ENCODE results near the gene DNMT3A.

The DNMT3A gene

GRCh38 chr2:25256488-25256875, 85.2 kb downstream of the DNMT3A start:
- DNase-seq (ENCODE audit: low read depth), result no peak

- no peak for DNase-seq (ENCODE audit: low read depth)
Measured at GRCh38 chr2:25255745-25256487, 85.8 kb downstream of the DNMT3A start.

GRCh38 chr2:25254961-25255360, 86.8 kb downstream of the DNMT3A start:
- no peak for DNase-seq (ENCODE audit: low read depth)

- no peak for DNase-seq (ENCODE audit: low read depth)
Measured at GRCh38 chr2:25253153-25253626, 88.5 kb downstream of the DNMT3A start.

- no peak for DNase-seq (ENCODE audit: low read depth)
Measured at GRCh38 chr2:25252291-25253152, 89.2 kb downstream of the DNMT3A start.

- no peak for DNase-seq (ENCODE audit: low read depth)
Measured at GRCh38 chr2:25251422-25252273, 90.1 kb downstream of the DNMT3A start.

- DNase-seq (ENCODE audit: low read depth), result no peak
Measured at GRCh38 chr2:25251071-25251421, 90.7 kb downstream of the DNMT3A start.

- no peak for DNase-seq (ENCODE audit: low read depth)
Measured at GRCh38 chr2:25250331-25251070, 91.2 kb downstream of the DNMT3A start.

- no peak for DNase-seq (ENCODE audit: low read depth)
Measured at GRCh38 chr2:25249785-25250184, 91.9 kb downstream of the DNMT3A start.

- DNase-seq (ENCODE audit: low read depth), result no peak
Measured at GRCh38 chr2:25247792-25248512, 93.8 kb downstream of the DNMT3A start.

GRCh38 chr2:25246558-25247290, 95.0 kb downstream of the DNMT3A start:
- DNase-seq (ENCODE audit: low read depth), result no peak

GRCh38 chr2:25246001-25246400, 95.7 kb downstream of the DNMT3A start:
- no peak for DNase-seq (ENCODE audit: low read depth)

GRCh38 chr2:25245141-25245540, 96.6 kb downstream of the DNMT3A start:
- DNase-seq (ENCODE audit: low read depth), result no peak

- DNase-seq (ENCODE audit: low read depth), result no peak
Measured at GRCh38 chr2:25243995-25244394, 97.7 kb downstream of the DNMT3A start.

- no peak for DNase-seq (ENCODE audit: low read depth)
Measured at GRCh38 chr2:25241452-25241851, 100.3 kb downstream of the DNMT3A start.

- no peak for DNase-seq (ENCODE audit: low read depth)
Measured at GRCh38 chr2:25240636-25241035, 101.1 kb downstream of the DNMT3A start.

- no peak for DNase-seq (ENCODE audit: low read depth)
Measured at GRCh38 chr2:25238920-25239319, 102.8 kb downstream of the DNMT3A start.

- DNase-seq (ENCODE audit: low read depth), result no peak
Measured at GRCh38 chr2:25237764-25238163, 104.0 kb downstream of the DNMT3A start.

GRCh38 chr2:25236736-25237135, 105.0 kb downstream of the DNMT3A start:
- no peak for DNase-seq (ENCODE audit: low read depth)

GRCh38 chr2:25234738-25235137, 107.0 kb downstream of the DNMT3A start:
- DNase-seq (ENCODE audit: low read depth), result no peak
